GM10248 (cell line): ENCODE measurements around the gene ANGEL1.

Experiments used
- CTCF ChIA-PET: fragments of 300-600 bp; sonication (Branson Sonifier 250); formaldehyde crosslinking; extraction: SDS; loops from one replicate; lab custom pipeline; 2021; ENCODE audit warnings: antibody characterized with exemption; lab: Yijun Ruan, JAX
- POLR2A ChIA-PET: fragments of 350-650 bp; sonication (Branson Sonifier 250); formaldehyde crosslinking; extraction: SDS; loops from one replicate; lab custom pipeline; 2020; ENCODE audit warnings: antibody characterized with exemption; lab: Yijun Ruan, JAX
- DNase-seq: peaks from one replicate; pipeline ENCODE4 v3.0.0; 2012; ENCODE audit errors: extremely low spot score
- TF ChIP-seq, protein P1 (sequence below): IDR thresholded peaks from 2 replicates; pipeline ENCODE4 v1.5.1; 2012; ENCODE audit warnings: mild to moderate bottlenecking, low read depth; ENCODE audit errors: extremely low read depth, missing control alignments, control extremely low read depth

ANGEL1 gene

DNA sequence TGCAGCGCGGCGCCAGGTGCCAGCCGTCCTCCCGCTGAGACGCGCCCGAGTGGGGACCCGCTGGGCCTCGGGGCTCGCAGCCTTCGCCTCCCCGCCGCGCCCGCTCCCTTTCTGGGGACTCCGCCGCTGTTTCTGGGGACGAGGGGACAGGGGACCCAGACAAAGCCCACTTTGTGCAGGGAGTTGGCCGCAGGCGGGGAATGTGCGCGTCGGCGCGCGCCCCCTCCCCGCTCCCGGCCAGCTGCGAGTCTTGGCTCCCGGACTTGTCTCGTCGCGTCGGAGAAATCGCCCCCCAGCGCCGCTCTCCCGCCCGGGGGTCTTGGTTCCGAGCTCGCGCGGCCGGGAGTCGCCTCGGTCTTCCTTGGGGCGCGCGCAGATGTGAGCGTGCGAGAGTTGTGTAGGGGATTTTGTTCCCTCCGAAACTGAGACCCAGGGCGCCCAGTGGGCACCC lies 50.7 kb downstream of the ANGEL1 start:
- ChIA-PET POLR2A (no interaction called here), CTCF (interaction anchor here (1.3 kb wide), 1 partner anchor 52 kb away, joined by 4 read pairs; no protein-coding TSS in a partner anchor)
- DNase-seq = no peak
- TF ChIP-seq, protein P1, sequence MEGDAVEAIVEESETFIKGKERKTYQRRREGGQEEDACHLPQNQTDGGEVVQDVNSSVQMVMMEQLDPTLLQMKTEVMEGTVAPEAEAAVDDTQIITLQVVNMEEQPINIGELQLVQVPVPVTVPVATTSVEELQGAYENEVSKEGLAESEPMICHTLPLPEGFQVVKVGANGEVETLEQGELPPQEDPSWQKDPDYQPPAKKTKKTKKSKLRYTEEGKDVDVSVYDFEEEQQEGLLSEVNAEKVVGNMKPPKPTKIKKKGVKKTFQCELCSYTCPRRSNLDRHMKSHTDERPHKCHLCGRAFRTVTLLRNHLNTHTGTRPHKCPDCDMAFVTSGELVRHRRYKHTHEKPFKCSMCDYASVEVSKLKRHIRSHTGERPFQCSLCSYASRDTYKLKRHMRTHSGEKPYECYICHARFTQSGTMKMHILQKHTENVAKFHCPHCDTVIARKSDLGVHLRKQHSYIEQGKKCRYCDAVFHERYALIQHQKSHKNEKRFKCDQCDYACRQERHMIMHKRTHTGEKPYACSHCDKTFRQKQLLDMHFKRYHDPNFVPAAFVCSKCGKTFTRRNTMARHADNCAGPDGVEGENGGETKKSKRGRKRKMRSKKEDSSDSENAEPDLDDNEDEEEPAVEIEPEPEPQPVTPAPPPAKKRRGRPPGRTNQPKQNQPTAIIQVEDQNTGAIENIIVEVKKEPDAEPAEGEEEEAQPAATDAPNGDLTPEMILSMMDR = no peak

DNA sequence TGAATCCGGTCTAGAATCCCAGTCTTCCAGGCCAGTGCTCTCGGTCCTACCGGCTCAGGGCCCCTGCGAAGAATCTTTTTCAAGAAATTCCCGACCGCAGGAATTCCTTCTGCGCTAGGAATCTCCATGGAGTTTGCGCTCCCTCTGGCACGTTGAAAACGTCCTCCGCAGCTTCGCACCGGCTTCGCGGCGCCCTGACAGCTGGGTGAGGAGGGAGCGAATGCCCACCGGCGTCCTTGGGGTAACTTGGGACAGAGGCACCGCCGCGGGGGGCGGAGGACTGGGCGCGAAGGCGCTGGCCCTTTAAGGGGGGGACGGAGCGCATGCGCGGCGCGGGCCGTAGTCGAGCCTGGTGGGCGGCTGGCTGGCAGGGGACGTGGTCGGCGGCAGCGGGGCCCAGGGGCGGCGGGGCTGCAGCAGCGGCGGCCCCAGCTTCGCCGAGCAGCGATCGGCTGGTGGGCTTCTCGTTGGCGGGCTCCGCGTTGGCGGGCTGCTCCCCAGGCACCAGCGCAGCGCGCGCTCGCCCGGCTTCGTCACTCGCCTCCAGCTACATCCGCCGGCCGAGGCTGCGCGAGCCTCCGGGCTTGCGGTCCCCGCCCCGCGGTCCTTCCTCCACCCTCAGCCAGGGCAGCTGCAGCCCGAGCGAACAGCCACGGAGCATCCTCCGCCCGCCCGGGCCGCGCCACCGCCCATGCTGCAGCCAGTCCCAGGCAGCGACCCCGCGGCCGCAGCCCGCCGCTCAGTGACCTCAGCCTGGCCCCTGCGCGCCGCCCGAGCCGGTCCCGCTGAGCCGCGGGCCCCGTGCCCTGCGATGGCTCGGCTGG lies 51.3 kb downstream of the ANGEL1 start, which contains the start of gene VASH1:
VASH1 (plus strand) TSS at position 333 of the 824 bp plus-strand sequence. CDS start 1,354 bp downstream, outside the sequence.
- TF ChIP-seq, protein P1 = no peak
- POLR2A ChIA-PET = no interaction called here
- CTCF ChIA-PET = interaction anchor here (1.3 kb wide), 1 partner anchor 51 kb away, joined by 4 read pairs; no protein-coding TSS in a partner anchor
- DNase-seq = peak; percentile 88

DNA sequence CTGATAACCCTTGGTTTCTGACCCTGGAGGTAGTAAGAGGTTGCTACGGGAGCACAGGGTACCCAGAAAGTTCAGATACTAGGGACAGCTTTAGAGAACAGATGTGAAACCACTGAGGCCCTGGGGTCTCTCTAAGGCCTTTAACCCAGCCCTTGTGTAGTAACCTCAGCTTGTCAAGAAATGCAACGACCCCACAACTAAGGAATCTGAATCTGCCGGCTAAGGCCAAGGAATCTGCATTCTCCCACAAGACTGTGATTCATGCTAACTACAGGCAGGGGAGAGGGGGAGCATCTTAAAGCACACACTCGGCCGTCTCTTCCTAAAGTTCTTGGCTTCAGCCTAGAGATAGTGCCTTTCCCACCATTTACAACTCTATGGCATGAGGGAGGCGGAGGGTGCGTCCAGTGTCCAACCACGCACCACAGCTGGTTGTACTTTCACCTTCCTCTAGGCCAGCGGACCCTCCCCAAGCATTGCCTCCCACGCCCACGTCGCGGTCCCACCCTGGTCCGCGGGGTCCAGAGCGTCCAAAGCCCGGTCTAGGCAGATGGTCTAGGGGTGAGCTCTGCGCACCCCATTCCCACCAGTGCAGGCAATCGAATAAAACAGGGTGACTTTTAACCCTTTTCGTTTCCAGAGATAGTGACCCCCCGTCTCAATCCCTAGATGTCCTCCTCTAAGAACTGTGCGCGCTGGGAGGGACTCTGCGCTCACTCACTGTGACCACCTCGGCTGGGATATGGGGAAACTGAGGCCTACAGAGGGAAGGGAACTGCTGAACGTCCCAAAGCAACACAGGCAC lies 52.1 kb downstream of the ANGEL1 start:
- TF ChIP-seq, protein P1 = no peak
- no peak for DNase-seq
- CTCF ChIA-PET = interaction anchor here (1.3 to 2.6 kb wide), 3 partner anchors 24 to 50 kb away, joined by 4 to 13 read pairs (median 6); no protein-coding TSS in a partner anchor
- POLR2A ChIA-PET = no interaction called here

DNA sequence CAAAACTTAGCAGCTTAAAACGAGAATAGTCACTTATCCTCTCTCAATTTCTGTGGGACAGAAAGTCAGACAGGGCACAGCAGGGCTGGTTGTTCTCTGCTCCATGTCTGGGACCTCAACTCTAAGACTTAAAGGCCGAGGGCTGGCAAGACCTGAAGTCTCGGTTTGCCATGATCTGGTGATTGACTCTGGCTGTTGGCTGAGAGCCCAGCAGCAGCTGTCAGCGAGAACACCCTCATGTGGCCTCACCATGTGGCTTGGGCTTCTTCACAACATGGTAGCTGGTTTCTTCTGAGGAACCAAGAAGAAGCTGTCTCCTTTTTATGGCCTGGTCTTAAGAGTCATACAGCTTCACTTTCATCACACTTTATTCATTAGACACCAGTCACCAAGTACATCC lies 53.1 kb downstream of the ANGEL1 start:
- POLR2A ChIA-PET = no interaction called here
- no peak for DNase-seq
- CTCF ChIA-PET = interaction anchor here (1.5 to 2.6 kb wide), 2 partner anchors 25 to 49 kb away, joined by 6 to 13 read pairs; no protein-coding TSS in a partner anchor
- TF ChIP-seq, protein P1 = no peak

DNA sequence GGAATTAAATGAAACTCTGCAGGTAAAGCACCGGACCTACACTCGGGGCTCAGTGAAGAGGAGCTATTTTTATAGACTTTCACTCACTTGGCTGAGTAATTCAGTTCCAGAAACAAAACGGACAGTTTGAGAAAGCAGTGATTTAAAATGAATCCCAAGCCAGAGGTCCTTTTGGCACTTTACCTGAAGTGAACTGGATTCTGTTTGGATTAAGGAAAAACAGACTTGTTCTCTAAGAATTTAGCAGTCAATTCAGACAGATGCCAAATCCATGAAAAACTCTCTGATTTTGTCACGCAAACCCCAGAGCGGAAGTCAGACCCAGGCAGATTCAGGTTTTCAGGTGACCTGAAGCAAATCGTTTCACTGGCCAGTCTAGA lies 56.3 kb downstream of the ANGEL1 start:
- ChIA-PET CTCF (interaction anchor here (1.3 to 2.9 kb wide), 3 partner anchors 10 to 28 kb away, joined by 4 to 6 read pairs (median 4); no protein-coding TSS in a partner anchor), POLR2A (no interaction called here)
- DNase-seq = peak; percentile 1
- TF ChIP-seq, protein P1 = no peak
